Activated CD4-positive, CD25-positive, alpha-beta regulatory T cell (primary cell): ENCODE data around the gene EXOC3L1.
A peak's percentile ranks its signal among the peaks of the same experiment; 100 is the strongest.

Experiments used
- DNase-seq, 4 experiments: peaks; one replicate each; lab custom pipeline; 2025; lab: John Stamatoyannopoulos, UW

The EXOC3L1 gene

DNA sequence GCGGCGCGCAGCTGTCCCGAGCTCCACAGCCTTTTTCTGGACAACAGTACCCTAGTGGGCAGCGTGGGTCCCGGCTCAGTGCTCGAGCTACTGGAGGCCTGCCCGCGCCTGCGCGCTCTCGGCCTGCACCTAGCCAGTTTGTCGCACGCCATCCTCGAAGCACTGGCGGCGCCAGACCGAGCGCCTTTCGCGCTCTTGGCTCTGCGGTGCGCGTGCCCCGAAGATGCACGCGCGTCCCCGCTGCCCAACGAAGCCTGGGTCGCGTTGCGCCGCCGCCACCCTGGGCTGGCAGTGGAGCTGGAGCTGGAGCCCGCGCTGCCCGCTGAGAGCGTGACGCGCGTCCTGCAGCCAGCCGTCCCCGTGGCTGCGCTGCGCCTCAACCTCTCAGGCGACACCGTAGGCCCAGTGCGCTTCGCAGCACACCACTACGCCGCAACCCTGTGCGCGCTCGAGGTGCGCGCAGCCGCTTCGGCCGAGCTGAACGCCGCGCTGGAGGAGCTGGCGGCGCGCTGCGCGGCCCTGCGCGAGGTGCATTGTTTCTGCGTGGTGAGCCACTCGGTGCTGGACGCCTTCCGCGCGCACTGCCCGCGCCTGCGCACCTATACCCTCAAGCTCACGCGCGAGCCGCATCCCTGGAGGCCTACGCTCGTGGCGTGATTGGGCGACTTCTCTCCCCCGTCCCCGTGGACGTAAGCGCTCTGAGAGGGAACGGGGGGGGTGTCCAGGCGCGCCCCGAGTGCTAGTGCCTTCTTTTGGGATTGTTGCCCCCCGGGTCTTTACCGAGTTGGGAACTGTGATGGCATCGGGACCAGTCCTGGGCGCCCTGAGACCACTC is 26.6 kb downstream of the EXOC3L1 start:
- DNase-seq: no peak

DNA sequence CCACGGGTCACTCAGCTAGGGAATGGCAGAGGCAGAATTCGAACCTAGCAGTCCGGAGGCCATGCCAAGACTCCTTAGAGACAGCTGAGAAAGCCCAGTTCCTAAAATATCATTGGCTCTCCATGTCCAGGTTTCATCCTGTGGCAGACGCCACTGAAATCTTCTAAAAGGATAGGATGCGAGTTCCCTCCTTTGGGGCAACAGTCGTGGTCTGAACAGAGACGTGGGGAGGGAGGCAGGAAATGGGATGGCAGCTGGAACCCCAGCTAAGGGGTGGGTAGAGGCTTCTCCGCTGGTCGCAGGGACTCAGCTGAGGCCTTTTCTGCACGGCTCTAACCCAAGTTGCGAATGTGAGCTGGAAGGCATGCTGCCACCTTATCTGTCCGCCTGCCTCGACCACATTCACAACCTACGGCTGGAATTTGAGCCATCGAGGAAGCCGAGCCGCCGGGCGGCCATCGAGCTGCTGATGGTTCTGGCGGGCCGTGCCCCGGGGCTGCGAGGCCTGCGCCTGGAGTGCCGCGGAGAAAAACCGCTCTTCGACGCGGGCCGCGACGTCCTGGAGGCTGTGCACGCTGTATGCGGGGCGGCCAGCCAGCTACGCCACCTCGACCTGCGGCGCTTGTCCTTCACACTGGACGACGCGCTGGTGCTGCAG is 27.3 kb downstream of the EXOC3L1 start:
- DNase-seq: no peak

DNA sequence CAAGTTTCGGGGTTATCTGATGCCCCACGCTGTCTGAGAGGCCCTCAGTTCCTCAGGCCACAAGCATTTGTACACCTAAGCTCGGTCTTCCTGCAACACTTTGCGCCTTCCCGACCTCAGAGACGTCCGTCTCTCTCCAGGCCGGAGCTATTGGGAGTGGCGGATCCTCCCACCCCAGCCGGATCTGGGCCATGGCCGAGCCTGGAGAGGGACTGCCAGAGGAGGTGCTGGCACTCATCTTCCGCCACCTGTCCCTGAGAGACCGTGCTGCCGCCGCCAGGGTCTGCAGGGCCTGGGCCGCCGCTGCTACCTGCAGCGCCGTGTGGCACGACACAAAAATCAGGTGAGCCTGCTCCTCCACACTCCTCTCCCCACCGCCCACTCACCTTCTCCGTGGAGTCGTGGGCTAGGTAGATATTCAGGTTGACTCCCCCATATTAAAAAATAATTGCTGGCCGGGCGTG is 28.3 kb downstream of the EXOC3L1 start:
- no peak for DNase-seq

DNA sequence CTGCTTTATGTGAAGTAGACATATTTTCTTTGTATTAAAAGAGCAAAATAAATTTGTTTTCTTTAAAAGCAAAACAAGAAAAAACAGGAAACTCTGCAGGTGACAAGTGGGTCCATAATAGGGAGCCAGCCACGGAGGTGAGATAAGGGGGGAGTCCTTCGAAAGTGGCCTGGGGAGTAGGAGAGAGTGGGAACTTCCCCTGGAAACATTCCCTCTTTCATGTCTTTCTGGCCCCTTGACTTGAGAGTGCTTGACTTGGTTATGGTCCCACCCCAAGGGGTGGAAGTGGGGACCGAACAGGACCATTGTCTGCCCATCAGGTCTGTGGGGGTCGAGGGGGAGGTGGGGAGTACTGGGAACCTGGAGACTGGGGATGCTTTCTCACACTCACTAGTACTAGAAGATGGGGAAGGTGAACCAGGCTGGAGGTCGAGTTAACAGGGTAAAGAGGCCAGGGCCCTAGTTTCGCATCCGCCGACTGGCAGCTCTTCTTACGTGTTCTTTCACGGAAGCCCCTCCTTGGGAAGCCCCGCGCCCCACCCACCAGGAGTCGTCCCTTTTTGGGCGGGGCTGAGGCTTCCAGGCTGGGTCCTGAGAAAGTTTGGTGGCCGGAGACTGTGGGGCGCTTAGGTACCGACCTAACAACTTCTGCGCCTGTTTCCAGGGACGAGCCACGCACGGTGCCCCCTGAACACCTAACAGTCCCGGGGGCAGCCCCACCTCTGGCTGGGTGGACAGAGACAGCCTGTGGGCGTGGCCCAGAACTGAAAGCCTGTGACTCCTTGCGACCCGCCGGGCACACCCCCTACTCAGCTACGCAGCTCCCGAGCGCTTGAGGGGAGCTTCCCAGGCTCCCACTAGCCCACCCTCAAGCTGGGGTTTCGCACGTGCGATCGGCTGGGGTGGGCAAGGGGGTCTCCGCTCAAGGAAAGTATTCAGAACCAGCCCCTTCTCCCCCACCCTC is 31.0 kb downstream of the EXOC3L1 start:
- DNase-seq: peak; percentile 39 to 63 (median 54)

DNA sequence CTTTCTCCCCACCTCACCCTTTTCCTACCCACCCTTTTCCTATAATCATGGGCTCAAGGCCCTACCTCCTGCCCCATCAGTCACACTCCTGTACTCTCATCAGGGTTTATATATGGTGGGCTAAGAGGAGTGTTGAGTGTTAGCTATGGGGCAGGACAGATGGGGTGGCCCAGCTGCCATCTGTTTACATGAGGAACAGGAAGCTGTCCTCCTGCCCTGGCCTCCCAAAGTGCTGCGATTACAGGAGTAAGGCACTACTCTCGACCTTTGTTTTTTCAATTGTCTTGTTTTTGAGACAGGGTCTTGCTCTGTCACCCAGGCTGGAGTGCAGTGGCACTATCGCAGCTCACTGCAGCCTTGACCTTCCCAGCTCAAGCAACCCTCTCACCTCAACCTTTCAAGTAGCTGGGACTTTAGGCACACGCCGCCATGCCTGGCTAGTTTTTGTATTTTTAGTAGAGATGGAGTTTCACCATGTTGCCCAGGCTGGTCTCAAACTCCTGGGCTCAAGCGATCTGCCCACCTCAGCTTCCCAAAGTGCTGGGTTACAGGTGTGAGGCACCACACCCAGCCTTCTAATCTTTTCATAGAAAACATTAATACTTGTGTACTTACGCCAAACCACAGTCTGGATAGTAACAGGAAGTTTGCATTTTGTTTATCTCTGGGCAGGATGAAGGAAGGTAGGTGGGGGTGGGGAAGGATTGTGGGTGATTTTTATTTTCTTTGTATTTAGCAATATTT is 31.9 kb downstream of the EXOC3L1 start:
- DNase-seq: no peak

DNA sequence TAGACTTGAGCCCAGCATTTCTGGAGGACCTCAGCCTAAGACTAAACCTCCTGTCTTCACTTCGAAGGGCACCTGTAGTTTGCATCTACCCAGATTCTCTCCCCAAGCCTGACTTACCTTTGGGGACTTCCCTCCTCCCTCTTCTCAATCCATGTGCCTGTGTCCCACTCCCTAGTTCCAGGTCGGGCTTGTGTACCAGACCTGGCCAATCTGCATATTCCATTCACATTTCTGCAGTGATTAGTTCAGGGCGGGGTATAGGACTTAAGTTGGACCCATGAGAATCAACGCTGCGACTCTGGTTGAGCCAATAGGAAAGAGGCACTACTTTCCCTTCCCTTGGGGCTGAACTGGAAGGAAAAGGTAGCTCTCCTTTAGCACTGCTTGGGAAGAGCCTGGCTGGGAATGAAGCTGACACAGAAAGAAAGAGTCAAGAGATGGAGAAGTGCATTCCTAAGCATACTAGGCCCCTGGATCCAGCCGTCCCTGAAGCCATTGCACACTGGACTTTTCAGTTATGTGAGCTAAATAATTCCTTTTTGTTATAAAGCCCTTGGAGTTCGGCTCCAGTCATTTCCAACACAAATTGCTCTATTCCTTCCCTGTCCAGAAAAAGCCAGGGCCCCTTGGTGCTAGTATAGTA is 32.7 kb downstream of the EXOC3L1 start:
- no peak for DNase-seq

DNA sequence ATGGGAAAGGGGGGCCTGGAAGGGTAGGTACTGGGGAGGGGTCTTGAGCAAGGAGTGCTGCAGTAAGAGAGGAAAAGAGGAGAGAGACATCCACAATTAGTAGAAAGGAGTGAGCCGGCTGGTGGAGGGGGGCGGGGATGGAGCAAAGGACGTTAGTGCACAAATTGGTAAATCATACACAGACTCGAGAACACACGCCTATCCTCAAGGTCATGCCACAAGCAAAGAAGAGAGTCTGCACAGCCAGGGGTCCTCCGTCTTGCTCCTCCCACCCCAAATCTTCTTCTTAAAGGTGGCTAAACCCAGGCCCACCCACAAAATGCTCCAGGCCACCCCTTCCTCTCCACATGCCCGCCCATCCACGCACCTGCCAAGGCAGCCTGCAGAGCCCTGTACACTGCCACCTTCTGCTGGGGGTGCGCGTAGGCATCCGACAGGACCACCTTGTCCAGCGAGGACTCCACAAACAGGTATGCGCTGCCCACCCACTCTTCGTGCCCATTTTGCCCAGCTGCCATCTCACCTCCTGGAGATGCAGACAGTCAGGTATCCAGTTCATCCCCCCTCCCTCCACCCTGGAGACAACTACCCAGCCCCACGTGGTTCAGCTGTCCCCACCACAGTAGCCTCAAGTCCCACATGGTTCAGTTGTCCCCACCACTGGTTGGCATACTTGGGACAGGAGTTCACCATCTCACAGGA is 33.6 kb downstream of the EXOC3L1 start:
- DNase-seq: no peak

DNA sequence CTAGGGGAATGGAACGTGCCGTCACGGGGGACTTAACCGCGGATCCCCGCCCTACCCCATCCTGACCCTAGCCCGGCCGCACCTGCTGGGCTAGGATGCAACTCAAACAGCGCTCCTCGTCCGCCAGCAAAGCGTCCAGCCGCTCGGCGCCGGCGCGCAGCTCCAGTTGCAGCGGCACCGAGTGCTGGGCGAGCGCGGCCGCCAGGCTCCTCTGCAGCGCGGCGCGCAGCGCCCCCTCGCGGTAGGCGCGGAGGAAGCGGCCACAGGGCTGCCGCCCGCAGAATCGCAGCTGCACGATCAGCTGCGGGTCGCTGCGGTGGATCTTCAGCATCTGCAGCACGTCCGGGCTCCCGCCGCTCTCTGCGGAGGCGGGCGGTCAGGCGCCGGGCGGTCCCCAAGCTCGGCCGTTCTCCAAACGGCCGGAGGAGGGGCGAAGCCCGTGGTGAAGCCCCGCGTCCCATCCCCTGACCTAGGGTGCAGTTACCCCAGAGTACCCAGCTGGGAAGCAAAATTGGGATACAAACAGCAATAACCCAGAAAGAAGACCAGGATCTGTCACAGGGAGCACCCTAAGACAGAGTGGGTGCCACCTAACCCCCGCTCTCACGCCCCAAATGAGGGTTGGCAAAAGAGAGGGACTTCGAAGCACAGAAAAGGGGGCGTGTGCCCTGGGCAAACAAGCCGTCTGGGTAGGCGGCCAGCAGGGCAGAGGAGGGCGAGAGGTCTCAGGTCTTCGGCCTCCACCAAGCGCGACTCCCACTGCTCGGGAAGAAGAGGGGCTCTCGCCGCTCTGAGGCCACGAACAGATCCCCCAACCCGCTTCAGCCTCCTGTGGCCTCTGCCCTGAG is 34.4 kb downstream of the EXOC3L1 start:
- DNase-seq: peak; percentile 54 to 68 (median 68)

DNA sequence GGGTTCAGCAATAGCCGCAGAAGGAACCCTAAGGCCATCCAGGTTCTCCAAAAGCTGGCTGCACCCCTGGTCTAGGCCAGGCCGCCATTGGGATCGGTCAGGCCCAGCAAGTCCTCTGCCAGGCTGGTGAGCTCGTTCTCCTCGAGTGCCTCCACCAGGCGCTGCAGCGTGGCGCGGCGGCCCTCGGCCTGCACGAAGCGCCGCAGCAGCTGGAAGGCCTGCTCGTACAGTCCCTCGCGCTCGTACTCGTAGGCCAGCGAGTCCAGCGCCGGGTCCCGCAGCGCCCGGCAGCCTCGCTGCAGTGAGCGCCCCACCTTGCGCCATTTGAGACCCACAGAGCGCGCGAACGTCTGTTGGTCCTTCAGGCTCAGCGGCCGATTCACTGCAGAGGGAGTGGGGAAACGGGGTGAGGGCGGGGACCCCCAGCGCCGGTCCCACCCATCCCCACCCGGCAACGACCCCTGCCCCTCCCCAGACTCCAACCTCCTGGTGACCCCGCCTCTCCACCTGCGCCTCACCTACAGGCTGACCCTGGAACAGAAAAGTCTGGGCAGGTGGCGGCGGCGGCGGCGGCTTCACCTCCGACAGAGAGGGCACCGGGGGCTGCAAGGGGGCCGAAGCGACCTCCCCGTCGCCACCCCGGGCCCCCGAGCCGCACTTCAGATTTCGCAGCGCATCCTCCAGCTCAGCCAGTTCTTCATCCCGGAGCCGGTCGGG is 35.2 kb downstream of the EXOC3L1 start:
- DNase-seq: no peak

DNA sequence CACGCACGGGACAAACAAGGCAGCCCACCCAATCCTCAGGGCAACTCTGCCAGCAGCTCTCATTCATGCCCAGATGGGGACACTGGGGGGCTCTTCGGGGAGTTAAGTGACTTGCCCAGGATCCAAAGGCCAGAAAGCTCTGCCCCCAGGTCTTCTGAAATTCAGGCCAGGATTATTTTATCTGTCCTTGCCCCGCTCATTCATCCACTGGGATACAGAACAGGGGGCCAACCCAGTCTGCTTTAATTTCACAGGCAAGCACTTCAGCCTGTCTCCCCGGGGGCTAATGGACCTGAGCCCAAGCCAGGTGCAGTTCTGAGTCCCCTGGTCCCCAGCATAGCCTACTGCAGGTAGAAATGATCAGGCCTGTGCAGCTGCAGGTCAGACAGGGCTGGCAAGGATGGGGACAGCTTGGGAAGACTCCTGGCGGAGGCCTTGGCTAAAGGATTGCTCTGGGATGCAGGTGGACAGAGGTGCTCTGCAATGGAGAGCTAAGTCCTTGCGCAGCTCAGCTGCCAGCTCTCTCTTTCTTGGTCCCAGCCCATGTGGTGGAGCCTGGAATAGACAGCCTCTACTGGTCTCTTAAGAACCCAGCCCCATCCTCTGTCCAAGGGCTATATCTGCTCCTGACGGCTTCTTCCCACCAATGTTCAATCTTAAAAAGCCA is 38.4 kb downstream of the EXOC3L1 start:
- DNase-seq: no peak

DNA sequence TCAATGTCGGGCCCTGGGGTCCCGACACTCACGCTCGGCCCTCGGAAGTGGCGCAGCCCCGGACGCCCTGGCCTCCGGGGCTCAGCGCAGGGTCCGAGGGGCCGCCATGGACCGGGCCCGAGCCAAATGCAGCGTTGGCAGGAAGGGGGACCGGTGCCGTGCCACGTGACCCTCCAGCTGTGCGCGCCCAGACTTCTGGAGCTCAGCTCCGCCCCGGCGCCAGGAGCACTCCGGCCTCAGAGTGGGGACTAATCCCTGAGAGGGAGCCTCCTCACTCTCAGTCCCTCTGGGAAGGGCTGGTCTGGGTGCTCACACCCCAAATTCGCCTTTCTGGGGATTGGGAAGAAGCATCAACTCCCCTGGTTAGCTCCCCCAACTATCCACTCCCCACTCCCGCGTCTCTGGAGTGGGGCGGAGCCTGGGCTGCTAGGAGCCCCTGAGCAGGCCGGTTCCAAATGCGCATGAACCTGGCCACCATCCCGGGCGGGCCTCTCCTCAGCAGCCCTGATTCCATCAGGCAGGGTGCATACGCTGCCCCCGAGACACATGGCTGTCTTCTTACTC is 39.0 kb downstream of the EXOC3L1 start, which contains the start of gene B3GNT9:
TSS of gene B3GNT9 (minus strand) at position 166 of the 564 bp plus-strand sequence. CDS start 513 bp downstream, outside the sequence.
- DNase-seq: no peak

DNA sequence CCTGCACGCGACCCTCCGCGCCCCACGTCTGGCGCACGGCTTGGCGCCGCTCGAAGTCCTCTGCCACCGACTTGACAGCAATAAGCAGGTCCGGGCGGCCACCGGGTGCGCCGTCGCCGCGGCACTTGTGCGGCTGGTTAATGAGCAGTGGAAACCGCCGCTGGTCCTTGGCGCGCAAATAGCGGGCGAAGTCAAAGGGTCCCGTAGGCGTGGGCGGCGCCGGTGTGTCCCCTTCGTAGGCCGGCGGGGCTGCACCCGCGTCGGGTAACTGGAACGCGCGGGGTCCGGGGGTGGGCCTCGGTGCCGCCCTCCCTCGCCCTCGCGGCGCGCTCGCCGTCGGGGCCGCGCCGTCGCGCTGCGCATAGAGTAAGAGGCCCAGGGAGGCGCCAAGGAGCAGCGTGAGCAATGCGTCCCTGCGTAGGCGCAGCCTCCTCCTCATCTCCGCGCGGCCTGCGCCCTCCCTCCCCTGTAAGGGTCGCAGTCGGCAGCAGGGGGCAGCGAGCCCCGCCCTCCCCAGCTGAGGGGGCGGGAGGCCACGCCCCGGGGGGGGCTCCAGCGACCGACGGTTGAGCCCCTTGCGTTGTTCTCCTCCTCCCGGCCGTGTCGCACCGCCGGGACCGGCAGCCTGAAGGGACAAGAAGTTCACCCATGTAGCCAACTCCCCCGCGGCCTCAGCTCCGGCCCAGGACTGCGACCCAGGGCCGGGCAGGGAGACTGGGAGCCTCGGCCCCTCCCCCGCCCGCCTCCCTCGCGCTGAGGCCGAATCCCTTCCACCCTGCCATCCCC is 39.7 kb downstream of the EXOC3L1 start:
- no peak for DNase-seq

DNA sequence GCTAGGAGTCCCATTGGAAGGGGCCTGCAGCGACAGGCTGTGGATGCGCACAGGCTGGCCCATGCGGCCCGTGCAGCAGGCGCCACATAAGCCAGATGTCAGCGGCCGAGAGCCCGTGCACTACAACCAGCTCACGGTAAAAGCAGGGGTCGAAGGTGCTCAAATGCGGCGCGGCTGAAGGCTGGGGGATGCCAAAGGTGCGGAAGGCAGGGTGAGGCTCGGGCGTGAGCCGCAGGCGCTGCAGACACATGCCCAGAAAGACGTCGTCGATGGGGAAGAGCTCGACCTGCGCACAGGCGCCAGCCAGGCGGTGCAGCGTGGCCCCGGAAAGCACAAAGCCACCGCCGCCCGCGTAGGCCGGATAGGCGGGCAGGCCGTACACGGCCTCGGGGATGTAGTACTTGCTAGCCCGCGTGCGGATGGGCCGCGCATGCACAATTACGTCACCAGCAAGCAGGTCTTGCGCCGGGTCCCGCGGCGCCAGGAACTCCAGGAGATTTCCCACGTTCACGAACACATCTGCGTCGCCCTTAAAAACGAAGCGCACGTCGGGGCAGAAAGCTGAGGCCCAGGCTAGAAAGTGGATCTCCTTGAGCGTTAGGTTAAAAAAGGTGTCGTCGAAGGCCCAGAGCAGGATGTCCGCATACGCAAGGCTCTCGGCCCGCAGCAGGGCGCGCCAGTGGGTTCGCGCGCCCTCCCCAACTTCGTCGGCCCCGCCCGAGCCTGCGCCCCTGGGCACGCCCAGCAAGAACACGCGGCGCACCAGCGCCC is 40.5 kb downstream of the EXOC3L1 start:
- DNase-seq: no peak

DNA sequence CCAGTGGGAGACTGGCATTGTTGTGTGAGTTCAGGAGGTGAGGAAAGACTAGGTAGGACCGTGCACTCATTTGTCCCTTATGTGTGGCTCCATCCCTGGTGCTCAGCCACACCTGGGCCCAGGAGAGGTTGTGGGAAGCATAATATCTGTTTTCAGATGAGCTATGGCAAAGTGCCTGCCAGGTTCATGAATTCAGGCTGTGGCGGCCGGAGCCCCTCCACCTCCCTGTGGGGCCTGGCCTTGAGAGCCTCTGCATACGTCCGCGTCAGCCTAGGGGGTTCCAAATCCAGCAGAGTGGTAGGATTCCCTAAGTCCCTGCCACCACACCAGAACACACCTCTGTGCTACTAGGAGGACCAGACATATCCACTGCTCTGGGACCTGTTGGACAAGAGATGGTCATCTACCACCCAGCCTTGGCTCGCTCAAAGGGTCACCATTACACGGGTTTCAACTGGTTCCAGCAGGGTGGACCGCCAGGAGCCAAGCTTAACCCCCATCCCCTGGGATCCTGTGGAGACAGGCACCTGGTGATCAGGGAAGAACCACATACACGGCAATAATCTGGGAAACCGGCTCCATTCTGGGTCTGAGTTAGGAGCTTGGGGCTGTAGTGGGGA is 41.2 kb downstream of the EXOC3L1 start:
- DNase-seq: no peak

DNA sequence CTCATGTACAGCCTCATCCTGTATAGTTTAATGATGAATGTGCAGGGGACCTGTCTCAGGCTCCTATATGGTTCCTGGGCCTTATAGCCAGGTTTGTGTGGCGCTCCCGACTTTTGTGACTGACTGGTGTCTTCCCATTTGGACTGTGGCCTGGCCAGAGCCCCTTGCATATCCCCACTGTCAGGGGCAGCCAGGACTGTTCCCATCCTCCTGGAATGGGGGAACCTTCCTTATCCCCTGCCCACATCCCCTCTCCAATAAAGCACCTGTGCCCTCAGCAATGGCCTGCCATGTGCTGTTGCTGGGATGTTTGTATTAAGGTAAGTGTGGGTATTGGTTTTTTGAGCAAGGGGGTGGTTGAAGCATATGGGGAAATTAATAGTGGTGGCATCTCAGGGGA is 41.7 kb downstream of the EXOC3L1 start:
- DNase-seq: no peak
